Heart right ventricle (tissue), 16 donors: ENCODE measurements around the gene IFT88. TPM values are rescaled to one million over a fixed set of nuclear protein-coding genes. Genes with fewer than 3 reads are reported as not detected.

Experiments used
- ATAC-seq, 8 donors: fragments of 200-7000 bp; cut with Tn5 transposase; one replicate each; pipeline ENCODE4 v1.9.1; 2020; ENCODE audit warnings: mild to moderate bottlenecking in 8 of 8, moderate library complexity in 8 of 8, moderate number of reproducible peaks in 1 of 8
- DNase-seq, 2 donors: peaks; one replicate each; pipeline ENCODE4 v3.0.0-alpha.2; 2020
- H3K27ac ChIP-seq, 10 donors: fragments of 200-600 bp; sonication (generic) in 2 of 10; one replicate each; pipeline versions ENCODE4 v1.5.0 to v1.8.0; 2020 to 2022; ENCODE audit warnings: mild to moderate bottlenecking in 3 of 10
- H3K27me3 ChIP-seq, 7 donors: fragments of 200-600 bp; one replicate each; pipeline ENCODE4 v1.8.0; 2021 to 2022; ENCODE audit warnings: mild to moderate bottlenecking in 2 of 7
- H3K36me3 ChIP-seq, 9 donors: fragments of 200-600 bp; sonication (generic) in 1 of 9; one replicate each; pipeline versions ENCODE4 v1.5.0 to v1.8.0; 2020 to 2022; ENCODE audit warnings: mild to moderate bottlenecking in 2 of 9
- H3K4me1 ChIP-seq, 9 donors: fragments of 200-600 bp; sonication (generic) in 1 of 9; one replicate each; pipeline versions ENCODE4 v1.5.0 to v1.8.0; 2020 to 2022; ENCODE audit warnings: mild to moderate bottlenecking in 4 of 9
- H3K4me3 ChIP-seq, 10 donors: fragments of 200-600 bp; sonication (generic) in 2 of 10; one replicate each; pipeline versions ENCODE4 v1.5.0 to v1.8.0; 2020 to 2022; ENCODE audit warnings: mild to moderate bottlenecking in 7 of 10, moderate library complexity in 2 of 10
- H3K9me3 ChIP-seq, 11 donors: fragments of 200-600 bp in 10 of 11; sonication (generic) in 2 of 11; one replicate each; pipeline versions ENCODE4 v1.5.0 to v1.8.0; 2013 to 2022; ENCODE audit warnings: mild to moderate bottlenecking in 2 of 11, control low read depth in 1 of 11, moderate library complexity in 1 of 11
- WGBS, 2 donors: extraction: QIAGEN DNeasy Blood & Tissue Kit; methylation state at CpG; one replicate each; pipeline ENCODE4 v1.1.7; 2013; ENCODE audit warnings: inconsistent platforms in 1 of 2; 5-methylcytosine and 5-hydroxymethylcytosine counted together
- intact Hi-C, 10 donors: fragments of 100-400 bp; cut with DNase I; formaldehyde crosslinking; loops; one replicate each; pipeline versions ENCODE4 v1.11.1 to v1.14.2; 2022
- polyA plus RNA-seq, 2 donors: library from polyadenylated mRNA; stranded (reverse); fragments of 200-250 nt; gene quantifications; one replicate each; pipeline ENCODE4 v1.2.3, GENCODE V29; 2013
- total RNA-seq, 10 donors: library from RNA; stranded (reverse); fragmentation: NEBNext Ultra II Directional in 3 of 10; extraction: Animal tissue kit (Norgen Biotek cat#: 25700) in 3 of 10; gene quantifications; one replicate each; pipeline versions ENCODE4 v1.2.1 to v1.2.4, GENCODE V29; 2021 to 2023
- TF ChIP-seq, protein P1 (sequence below), 9 donors: fragments of 200-600 bp; sonication (generic) in 2 of 9; IDR thresholded peaks; one replicate each; pipeline versions ENCODE4 v1.5.0 to v1.8.0; 2021 to 2022; ENCODE audit warnings: antibody characterized with exemption in 9 of 9, mild to moderate bottlenecking in 5 of 9, moderate library complexity in 1 of 9
- donor health status: Arrhythmogenic right ventricular cardiomyopathy.
- donor health status: ischemic (EF 13 %, LVEDD 7.1; RV severe dilation, severe dysfunction).
- donor health status: healthy with polysubstance abuse.
- donor health status: DM: no; HTN: yes; CAD: no.
- donor health status: DM: no; HTN: no; CAD: no.
- donor health status: ischemic (EF 25% LVEDD 6.9; RV normal size, moderate dysfunction).
- donor health status: ischemic (EF 25% LVEDD 5.7; RV mildly dilated, moderate dysfunction).
- donor health status: healthy.
- donor health status: DM: yes; HTN: yes; CAD: no.
- donor health status: Ischemic cardiomyopathy.
- donor health status: ischemic (EF 35%, LVEDD 5.7; RV mildly dilated, moderate dysfunction).
- donor health status: nonischemic (EF 11% LVEDD 7.7; RV severe dilation, severe dysfunction).
- donor health status: DM: yes; HTN: yes; CAD: no.
- donor health status: PGD.
- donor health status: ischemic (EF 29% LVEDD 5.4; RV normal size, mild dysfunction).
- donor health status: nonischemic (EF 23%, LVEDD 6.1; RV moderate dilation, normal function).

Gene IFT88
- total and polyA plus RNA-seq, 12 donors: 5.9 to 13.6 (median 7.3) TPM

DNA sequence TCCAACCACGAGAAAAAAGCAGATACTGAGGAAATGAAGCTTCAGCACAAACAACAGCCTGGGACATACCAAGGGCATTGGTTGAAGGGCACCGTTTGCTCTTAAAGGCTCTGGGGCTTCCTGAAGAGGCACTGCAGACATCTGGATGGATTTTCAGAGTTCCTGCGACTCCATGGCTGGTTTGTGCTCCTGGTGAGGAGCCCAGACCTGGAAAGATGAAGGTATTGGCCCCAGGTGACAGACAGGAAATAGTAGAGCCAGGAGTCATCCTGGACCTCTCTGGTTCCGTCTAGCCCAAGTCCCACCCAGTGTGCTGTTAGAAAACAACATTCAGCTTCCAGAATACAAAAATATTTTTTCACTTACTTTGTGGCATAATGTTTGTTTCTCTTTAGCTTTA lies 142.8 kb downstream of the IFT88 start:
- Histone ChIP-seq H3K4me1 (peaks cover 3 to 39% (median 24%) of the 10 kb centered on the region in 9 donors), H3K9me3 (no peaks in the 10 kb centered on the region), H3K27me3 (no peaks in the 10 kb centered on the region), H3K4me3 (no peak overlapping the region), H3K36me3 (no peaks in the 10 kb centered on the region), H3K27ac (peak overlapping the region in 1 of 10 donors; percentile 67)
- 57 to 60% methylated on average over 4 of the region's 4 CpGs for WGBS, 2 donors
- ATAC-seq: no peak
- intact Hi-C loops: loop anchor here (5.0 to 10.0 kb wide), 10 partner anchors 63 to 218 kb away; partner anchors contain the start of gene EEF1AKMT1 (in 3 of the 10)
- TF ChIP-seq, protein P1, sequence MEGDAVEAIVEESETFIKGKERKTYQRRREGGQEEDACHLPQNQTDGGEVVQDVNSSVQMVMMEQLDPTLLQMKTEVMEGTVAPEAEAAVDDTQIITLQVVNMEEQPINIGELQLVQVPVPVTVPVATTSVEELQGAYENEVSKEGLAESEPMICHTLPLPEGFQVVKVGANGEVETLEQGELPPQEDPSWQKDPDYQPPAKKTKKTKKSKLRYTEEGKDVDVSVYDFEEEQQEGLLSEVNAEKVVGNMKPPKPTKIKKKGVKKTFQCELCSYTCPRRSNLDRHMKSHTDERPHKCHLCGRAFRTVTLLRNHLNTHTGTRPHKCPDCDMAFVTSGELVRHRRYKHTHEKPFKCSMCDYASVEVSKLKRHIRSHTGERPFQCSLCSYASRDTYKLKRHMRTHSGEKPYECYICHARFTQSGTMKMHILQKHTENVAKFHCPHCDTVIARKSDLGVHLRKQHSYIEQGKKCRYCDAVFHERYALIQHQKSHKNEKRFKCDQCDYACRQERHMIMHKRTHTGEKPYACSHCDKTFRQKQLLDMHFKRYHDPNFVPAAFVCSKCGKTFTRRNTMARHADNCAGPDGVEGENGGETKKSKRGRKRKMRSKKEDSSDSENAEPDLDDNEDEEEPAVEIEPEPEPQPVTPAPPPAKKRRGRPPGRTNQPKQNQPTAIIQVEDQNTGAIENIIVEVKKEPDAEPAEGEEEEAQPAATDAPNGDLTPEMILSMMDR (IDR thresholded peaks at IDR 0.05): no peak
- no peak for DNase-seq

DNA sequence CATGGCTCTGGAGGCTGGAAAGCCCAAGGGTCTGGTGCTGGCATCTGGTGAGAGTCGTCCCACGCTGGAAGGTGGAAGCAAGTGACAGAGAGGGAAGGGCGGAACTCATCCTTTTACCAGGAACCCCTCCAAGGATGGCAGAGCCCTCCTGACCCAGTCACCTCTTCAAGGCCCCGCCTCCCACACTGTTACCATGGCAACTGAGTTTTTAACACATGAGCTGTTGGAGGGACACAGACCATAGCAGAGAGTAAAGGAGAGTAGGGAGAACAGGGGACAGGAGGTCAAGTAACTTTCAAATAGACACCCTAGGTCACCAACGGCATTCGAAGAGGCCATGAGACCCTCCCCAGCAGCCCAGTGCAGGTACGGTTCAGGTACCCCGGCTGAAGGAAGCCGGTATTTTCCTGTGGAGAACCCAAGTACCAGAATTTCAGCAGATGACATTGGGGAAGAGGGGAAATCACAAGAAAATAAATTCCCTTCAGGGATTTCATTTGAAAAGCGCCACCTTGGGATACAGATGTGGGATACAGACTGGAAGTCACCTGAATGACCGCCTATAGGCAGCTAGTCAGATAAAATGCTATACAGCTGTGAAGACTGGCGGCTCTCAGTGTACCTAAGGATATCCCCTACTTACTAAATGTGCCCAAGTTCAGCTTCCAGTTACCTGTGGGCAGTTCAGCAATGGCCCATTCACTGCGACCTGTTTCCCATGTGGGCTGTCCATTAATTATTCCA lies 144.5 kb downstream of the IFT88 start:
- TF ChIP-seq, protein P1 (IDR thresholded peaks at IDR 0.05): no peak
- DNase-seq (no peak), ATAC-seq (no peak)
- no peaks in the 10 kb centered on the region for H3K36me3 ChIP-seq
- peaks cover 3 to 43% (median 24%) of the 10 kb centered on the region in 9 donors for H3K4me1 ChIP-seq
- intact Hi-C loops: loop anchor here (1.0 to 10.0 kb wide), 14 partner anchors 61 to 219 kb away; partner anchors contain the start of gene EEF1AKMT1 (in 3 of the 10)
- no peak overlapping the region for H3K4me3 ChIP-seq
- no peak overlapping the region for H3K27ac ChIP-seq
- H3K27me3 ChIP-seq: no peaks in the 10 kb centered on the region
- no peaks in the 10 kb centered on the region for H3K9me3 ChIP-seq
- 86 to 87% methylated on average over 12 to 13 of the region's 13 CpGs for WGBS, 2 donors

DNA sequence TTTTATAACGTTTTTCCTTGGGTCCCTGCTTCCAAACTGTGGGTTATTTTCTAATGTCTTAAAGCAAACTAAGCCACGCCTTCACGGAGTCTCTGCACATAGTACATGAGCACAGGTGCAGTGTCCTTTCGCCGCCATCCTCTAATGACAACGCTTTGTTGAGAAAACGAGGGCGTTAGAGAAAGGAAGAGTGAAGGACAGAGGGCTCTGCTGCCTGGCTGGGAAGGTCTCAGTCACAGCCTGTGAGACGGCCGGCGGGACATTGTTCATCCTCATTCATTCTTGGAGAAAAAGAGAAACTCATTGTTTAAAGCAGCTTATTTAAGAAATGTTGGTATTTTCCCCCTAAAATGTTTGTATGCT lies 146.0 kb downstream of the IFT88 start:
- H3K27ac ChIP-seq: peak overlapping the region in 8 of 10 donors; percentile 27 to 88 (median 76)
- H3K4me3 ChIP-seq: peak overlapping the region in 9 of 10 donors; percentile 16 to 41 (median 31)
- DNase-seq (no peak), ATAC-seq (peak in 4 of 8 donors; percentile 13 to 26 (median 20))
- 13 to 17% methylated on average over 11 of the region's 11 CpGs for WGBS, 2 donors
- no peaks in the 10 kb centered on the region for H3K9me3 ChIP-seq
- no peaks in the 10 kb centered on the region for H3K36me3 ChIP-seq
- TF ChIP-seq, protein P1 (IDR thresholded peaks at IDR 0.05): no peak
- intact Hi-C loops: loop anchor here (1.0 to 10.0 kb wide), 13 partner anchors 59 to 221 kb away; partner anchors contain the start of gene EEF1AKMT1 (in 3 of the 10)
- peaks cover 3 to 43% (median 24%) of the 10 kb centered on the region in 9 donors for H3K4me1 ChIP-seq
- no peaks in the 10 kb centered on the region for H3K27me3 ChIP-seq

DNA sequence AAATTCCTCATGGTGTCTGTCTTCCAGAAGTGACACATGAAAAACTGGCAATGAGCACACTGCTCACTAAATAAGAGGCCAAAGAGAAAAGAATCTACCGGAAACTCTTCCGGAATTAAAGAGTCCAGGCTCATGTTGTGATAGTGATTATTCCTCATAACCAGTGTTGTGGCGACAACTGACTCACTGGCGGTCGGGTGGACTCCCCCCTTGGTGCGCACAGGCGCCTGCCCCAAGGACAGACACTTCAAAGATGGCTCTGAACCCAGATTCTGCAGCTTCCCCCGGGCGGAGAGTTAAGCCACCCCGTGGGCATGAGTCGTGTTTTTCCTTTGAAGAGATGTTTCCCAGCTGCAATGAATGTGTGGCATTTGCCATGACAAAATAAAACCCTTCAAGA lies 146.8 kb downstream of the IFT88 start:
- ATAC-seq: peak in 7 of 8 donors; percentile 24 to 57 (median 41)
- H3K9me3 ChIP-seq: no peaks in the 10 kb centered on the region
- TF ChIP-seq, protein P1 (IDR thresholded peaks at IDR 0.05): no peak
- WGBS, 2 donors: 47 to 55% methylated on average over 11 of the region's 11 CpGs
- H3K4me3 ChIP-seq: peak overlapping the region in 1 of 10 donors; percentile 40
- no peaks in the 10 kb centered on the region for H3K36me3 ChIP-seq
- H3K4me1 ChIP-seq: peaks cover 3 to 40% (median 24%) of the 10 kb centered on the region in 9 donors
- H3K27me3 ChIP-seq: no peaks in the 10 kb centered on the region
- peak overlapping the region; percentile 42 to 88 (median 75) for H3K27ac ChIP-seq
- DNase-seq: no peak
- intact Hi-C loops: loop anchor here (1.0 to 10.0 kb wide), 13 partner anchors 59 to 221 kb away; partner anchors contain the start of gene EEF1AKMT1 (in 3 of the 10)
